GM23338 (cell line): Measurements from ENCODE around the gene ZNF470. TPM values are rescaled to one million over a fixed set of nuclear protein-coding genes. Genes with fewer than 3 reads are reported as not detected.

ENCODE experiments used
- ATAC-seq: fragments of 200-7000 bp; cut with Tn5 transposase; 3 replicates; pipeline ENCODE4 v1.9.1; 2020
- DNase-seq: peaks from one replicate; pipeline ENCODE4 v3.0.0-alpha.2; 2015; ENCODE audit warnings: low spot score
- H2AFZ ChIP-seq: fragments of 200-600 bp; sonication (generic); 2 replicates; pipeline ENCODE4 v1.8.0; 2016; ENCODE audit warnings: antibody characterized with exemption, mild to moderate bottlenecking, moderate library complexity
- H3F3A ChIP-seq: fragments of 200-600 bp; sonication (generic); replicated peaks from 2 replicates; pipeline ENCODE4 v1.8.0; 2017; ENCODE audit warnings: antibody characterized with exemption, mixed run types, low read depth
- H3K27ac ChIP-seq: fragments of 200-600 bp; sonication (generic); 2 replicates; pipeline ENCODE4 v1.6.1; 2016; ENCODE audit warnings: low read depth
- H3K27me3 ChIP-seq: fragments of 200-600 bp; sonication (generic); 2 replicates; pipeline ENCODE4 v1.8.0; 2016; ENCODE audit warnings: mild to moderate bottlenecking, mixed run types, moderate library complexity; ENCODE audit not compliant: insufficient read depth
- H3K36me3 ChIP-seq: fragments of 200-600 bp; sonication (generic); 2 replicates; pipeline ENCODE4 v1.8.0; 2016; ENCODE audit warnings: mild to moderate bottlenecking; ENCODE audit not compliant: insufficient read depth
- H3K4me1 ChIP-seq: fragments of 200-600 bp; sonication (generic); 2 replicates; pipeline ENCODE4 v1.8.0; 2016; ENCODE audit warnings: mild to moderate bottlenecking, moderate library complexity; ENCODE audit not compliant: insufficient read depth
- H3K4me2 ChIP-seq: fragments of 200-600 bp; sonication (generic); 2 replicates; pipeline ENCODE4 v1.7.1; 2017; ENCODE audit warnings: mixed run types
- H3K4me3 ChIP-seq: fragments of 200-600 bp; sonication (generic); 2 replicates; pipeline ENCODE4 v1.6.1; 2016; ENCODE audit warnings: mixed run types
- H3K79me2 ChIP-seq: fragments of 200-600 bp; sonication (generic); replicated peaks from 2 replicates; pipeline ENCODE4 v1.8.0; 2017; ENCODE audit warnings: mild to moderate bottlenecking; ENCODE audit not compliant: insufficient read depth
- H3K9me2 ChIP-seq: fragments of 200-600 bp; sonication (generic); 2 replicates; pipeline ENCODE4 v1.8.0; 2017; ENCODE audit not compliant: insufficient read depth
- H4K20me1 ChIP-seq: fragments of 200-600 bp; sonication (generic); replicated peaks from 2 replicates; pipeline ENCODE4 v1.8.0; 2017; ENCODE audit warnings: mild to moderate bottlenecking; ENCODE audit not compliant: insufficient read depth
- H3K27ac Mint-ChIP-seq: 2 replicates; pipeline ENCODE4 v1.8.0; 2020; ENCODE audit warnings: inconsistent platforms, mild to moderate bottlenecking, moderate library complexity, mixed read lengths
- H3K27me3 Mint-ChIP-seq: 3 replicates; pipeline ENCODE4 v1.8.0; 2022; ENCODE audit warnings: low read depth, mild to moderate bottlenecking, moderate library complexity, mixed read lengths, inconsistent platforms; ENCODE audit not compliant: insufficient read depth, poor library complexity
- H3K36me3 Mint-ChIP-seq: 3 replicates; pipeline ENCODE4 v1.8.0; 2021; ENCODE audit warnings: low read depth, mild to moderate bottlenecking, inconsistent platforms, moderate library complexity, mixed read lengths
- H3K4me1 Mint-ChIP-seq: 3 replicates; pipeline ENCODE4 v1.8.0; 2020; ENCODE audit warnings: mild to moderate bottlenecking, inconsistent platforms, mixed read lengths
- H3K4me3 Mint-ChIP-seq: 3 replicates; pipeline ENCODE4 v1.8.0; 2021; ENCODE audit warnings: moderate library complexity, mild to moderate bottlenecking, inconsistent platforms, mixed read lengths
- H3K9me3 Mint-ChIP-seq: 3 replicates; pipeline ENCODE4 v1.8.0; 2020; ENCODE audit warnings: moderate library complexity, mild to moderate bottlenecking, inconsistent platforms, mixed read lengths
- polyA plus RNA-seq: library from polyadenylated mRNA; unstranded; fragments of >200 nt; fragmentation: Nextera tagmentation; extraction: Ambion mirVana; gene quantifications from 2 replicates; pipeline ENCODE4 v1.2.1, GENCODE V29; 2016
- total RNA-seq: library from RNA; depleted of rRNA; stranded (reverse); fragments of >200 nt; shearing (Covaris generic); gene quantifications from 2 replicates; pipeline ENCODE4 v1.2.3, GENCODE V29; 2014
- TF ChIP-seq, protein P1 (sequence below), 2 experiments: fragments of 200-600 bp in 1 of 2; sonication (generic) in 1 of 2; conservative IDR thresholded peaks; 2 replicates each; pipeline versions ENCODE4 v1.5.1 to v1.6.1; 2016 to 2017; ENCODE audit warnings: antibody characterized with exemption in 2 of 2, low read depth in 2 of 2, mild to moderate bottlenecking in 2 of 2, moderate library complexity in 1 of 2
- TF ChIP-seq, protein P2 (sequence below): fragments of 250-450 bp; sonication (Bioruptor Pico); IDR thresholded peaks from 2 replicates; pipeline ENCODE4 v1.5.0; 2020; ENCODE audit warnings: mild to moderate bottlenecking, moderate library complexity

ZNF470 gene
- total and polyA plus RNA-seq, 2 experiments from 2014 or later, result 5.6 to 8.7 TPM

DNA sequence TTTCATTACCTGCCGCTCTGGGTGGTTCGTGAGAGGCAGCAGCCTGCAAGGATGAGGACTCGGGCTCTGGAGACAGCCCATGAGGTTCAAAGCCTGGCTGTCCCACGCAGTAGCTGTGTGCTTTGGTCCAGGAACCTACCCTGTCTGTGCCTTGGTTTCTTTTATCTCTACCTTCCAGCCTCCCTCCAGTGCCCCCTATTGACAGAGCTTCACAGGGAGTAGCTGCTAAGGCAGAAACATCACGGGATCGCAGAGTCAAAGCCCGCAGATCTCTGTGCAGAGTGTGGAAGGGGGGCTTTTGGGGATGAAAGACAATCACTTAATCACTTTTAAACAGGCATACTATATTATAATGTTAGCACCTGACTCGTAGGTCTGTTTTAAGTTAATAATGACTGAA is 44.0 kb downstream of the ZNF470 start:
- peak; percentile 64 for ATAC-seq

More for the DNA sequence above, 44.0 kb downstream of the ZNF470 start:
- Mint-ChIP-seq H3K4me1 (no peaks in the 10 kb centered on the region; the same call in 2 of the 3 replicates), H3K27ac (no peak overlapping the region), H3K27me3 (peaks cover 4% of the 10 kb centered on the region), H3K9me3 (peaks cover 86% of the 10 kb centered on the region), H3K36me3 (peaks cover 86% of the 10 kb centered on the region), H3K4me3 (no peak overlapping the region)
- Histone ChIP-seq H3K27me3 (no peaks in the 10 kb centered on the region), H3K36me3 (no peaks in the 10 kb centered on the region), H3K79me2 (peaks cover 34% of the 10 kb centered on the region), H4K20me1 (no peaks in the 10 kb centered on the region; the same call in 1 of the 2 replicates), H3K9me2 (no peaks in the 10 kb centered on the region), H3K4me3 (no peak overlapping the region), H2AFZ (no peak overlapping the region), H3K4me1 (no peaks in the 10 kb centered on the region), H3K27ac (no peak overlapping the region), H3F3A (no peaks in the 10 kb centered on the region), H3K4me2 (no peak overlapping the region)
- TF ChIP-seq, protein P1, sequence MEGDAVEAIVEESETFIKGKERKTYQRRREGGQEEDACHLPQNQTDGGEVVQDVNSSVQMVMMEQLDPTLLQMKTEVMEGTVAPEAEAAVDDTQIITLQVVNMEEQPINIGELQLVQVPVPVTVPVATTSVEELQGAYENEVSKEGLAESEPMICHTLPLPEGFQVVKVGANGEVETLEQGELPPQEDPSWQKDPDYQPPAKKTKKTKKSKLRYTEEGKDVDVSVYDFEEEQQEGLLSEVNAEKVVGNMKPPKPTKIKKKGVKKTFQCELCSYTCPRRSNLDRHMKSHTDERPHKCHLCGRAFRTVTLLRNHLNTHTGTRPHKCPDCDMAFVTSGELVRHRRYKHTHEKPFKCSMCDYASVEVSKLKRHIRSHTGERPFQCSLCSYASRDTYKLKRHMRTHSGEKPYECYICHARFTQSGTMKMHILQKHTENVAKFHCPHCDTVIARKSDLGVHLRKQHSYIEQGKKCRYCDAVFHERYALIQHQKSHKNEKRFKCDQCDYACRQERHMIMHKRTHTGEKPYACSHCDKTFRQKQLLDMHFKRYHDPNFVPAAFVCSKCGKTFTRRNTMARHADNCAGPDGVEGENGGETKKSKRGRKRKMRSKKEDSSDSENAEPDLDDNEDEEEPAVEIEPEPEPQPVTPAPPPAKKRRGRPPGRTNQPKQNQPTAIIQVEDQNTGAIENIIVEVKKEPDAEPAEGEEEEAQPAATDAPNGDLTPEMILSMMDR (conservative IDR thresholded peaks at IDR 0.05; ENCODE audit: low read depth in 2 of 2), result peak; percentile 51 to 55
- TF ChIP-seq, protein P2, sequence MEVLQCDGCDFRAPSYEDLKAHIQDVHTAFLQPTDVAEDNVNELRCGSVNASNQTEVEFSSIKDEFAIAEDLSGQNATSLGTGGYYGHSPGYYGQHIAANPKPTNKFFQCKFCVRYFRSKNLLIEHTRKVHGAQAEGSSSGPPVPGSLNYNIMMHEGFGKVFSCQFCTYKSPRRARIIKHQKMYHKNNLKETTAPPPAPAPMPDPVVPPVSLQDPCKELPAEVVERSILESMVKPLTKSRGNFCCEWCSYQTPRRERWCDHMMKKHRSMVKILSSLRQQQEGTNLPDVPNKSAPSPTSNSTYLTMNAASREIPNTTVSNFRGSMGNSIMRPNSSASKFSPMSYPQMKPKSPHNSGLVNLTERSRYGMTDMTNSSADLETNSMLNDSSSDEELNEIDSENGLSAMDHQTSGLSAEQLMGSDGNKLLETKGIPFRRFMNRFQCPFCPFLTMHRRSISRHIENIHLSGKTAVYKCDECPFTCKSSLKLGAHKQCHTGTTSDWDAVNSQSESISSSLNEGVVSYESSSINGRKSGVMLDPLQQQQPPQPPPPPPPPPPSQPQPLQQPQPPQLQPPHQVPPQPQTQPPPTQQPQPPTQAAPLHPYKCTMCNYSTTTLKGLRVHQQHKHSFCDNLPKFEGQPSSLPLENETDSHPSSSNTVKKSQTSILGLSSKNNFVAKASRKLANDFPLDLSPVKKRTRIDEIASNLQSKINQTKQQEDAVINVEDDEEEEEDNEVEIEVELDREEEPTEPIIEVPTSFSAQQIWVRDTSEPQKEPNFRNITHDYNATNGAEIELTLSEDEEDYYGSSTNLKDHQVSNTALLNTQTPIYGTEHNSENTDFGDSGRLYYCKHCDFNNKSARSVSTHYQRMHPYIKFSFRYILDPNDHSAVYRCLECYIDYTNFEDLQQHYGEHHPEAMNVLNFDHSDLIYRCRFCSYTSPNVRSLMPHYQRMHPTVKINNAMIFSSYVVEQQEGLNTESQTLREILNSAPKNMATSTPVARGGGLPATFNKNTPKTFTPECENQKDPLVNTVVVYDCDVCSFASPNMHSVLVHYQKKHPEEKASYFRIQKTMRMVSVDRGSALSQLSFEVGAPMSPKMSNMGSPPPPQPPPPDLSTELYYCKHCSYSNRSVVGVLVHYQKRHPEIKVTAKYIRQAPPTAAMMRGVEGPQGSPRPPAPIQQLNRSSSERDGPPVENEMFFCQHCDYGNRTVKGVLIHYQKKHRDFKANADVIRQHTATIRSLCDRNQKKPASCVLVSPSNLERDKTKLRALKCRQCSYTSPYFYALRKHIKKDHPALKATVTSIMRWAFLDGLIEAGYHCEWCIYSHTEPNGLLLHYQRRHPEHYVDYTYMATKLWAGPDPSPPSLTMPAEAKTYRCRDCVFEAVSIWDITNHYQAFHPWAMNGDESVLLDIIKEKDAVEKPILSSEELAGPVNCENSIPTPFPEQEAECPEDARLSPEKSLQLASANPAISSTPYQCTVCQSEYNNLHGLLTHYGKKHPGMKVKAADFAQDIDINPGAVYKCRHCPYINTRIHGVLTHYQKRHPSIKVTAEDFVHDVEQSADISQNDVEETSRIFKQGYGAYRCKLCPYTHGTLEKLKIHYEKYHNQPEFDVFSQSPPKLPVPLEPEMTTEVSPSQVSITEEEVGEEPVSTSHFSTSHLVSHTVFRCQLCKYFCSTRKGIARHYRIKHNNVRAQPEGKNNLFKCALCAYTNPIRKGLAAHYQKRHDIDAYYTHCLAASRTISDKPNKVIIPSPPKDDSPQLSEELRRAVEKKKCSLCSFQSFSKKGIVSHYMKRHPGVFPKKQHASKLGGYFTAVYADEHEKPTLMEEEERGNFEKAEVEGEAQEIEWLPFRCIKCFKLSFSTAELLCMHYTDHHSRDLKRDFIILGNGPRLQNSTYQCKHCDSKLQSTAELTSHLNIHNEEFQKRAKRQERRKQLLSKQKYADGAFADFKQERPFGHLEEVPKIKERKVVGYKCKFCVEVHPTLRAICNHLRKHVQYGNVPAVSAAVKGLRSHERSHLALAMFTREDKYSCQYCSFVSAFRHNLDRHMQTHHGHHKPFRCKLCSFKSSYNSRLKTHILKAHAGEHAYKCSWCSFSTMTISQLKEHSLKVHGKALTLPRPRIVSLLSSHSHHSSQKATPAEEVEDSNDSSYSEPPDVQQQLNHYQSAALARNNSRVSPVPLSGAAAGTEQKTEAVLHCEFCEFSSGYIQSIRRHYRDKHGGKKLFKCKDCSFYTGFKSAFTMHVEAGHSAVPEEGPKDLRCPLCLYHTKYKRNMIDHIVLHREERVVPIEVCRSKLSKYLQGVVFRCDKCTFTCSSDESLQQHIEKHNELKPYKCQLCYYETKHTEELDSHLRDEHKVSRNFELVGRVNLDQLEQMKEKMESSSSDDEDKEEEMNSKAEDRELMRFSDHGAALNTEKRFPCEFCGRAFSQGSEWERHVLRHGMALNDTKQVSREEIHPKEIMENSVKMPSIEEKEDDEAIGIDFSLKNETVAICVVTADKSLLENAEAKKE, result no peak
- DNase-seq, result peak; percentile 58
